ENCODE results near the gene YWHAH.

YWHAH gene

GRCh38 chr22:32005453-32005852 is 61.1 kb downstream of the YWHAH start:
- no peak for TF ChIP-seq CTCF (conservative IDR thresholded peaks at IDR 0.05)
- H3K27ac ChIP-seq: no peak overlapping the region
